Kidney (tissue), 14 donors: ENCODE measurements around the gene PHF12. TPM values are rescaled to one million over a fixed set of nuclear protein-coding genes. Genes with fewer than 3 reads are reported as not detected.

Source experiments
- DNase-seq, 5 donors: peaks; one replicate each; pipeline ENCODE4 v3.0.0-alpha.2; 2013 to 2020
- FAIRE-seq: peaks from 2 replicates; lab custom pipeline; 2012; peaks lifted over from hg19 to GRCh38; lab: Jason Lieb, UNC
- H3K27ac ChIP-seq, 2 donors: one replicate each; pipeline ENCODE4 v1.7.0; 2013; ENCODE audit warnings: low read depth in 2 of 2, low read length in 2 of 2, inconsistent platforms in 1 of 2
- H3K27me3 ChIP-seq: one replicate; pipeline ENCODE4 v1.7.1; 2013; ENCODE audit warnings: low read length, inconsistent platforms; ENCODE audit not compliant: control insufficient read depth, insufficient read depth
- H3K36me3 ChIP-seq, 3 donors: one replicate each; pipeline versions ENCODE4 v1.7.0 to v1.7.1; 2013; ENCODE audit warnings: low read length in 3 of 3, control low read depth in 1 of 3, inconsistent platforms in 1 of 3; ENCODE audit not compliant: insufficient read depth in 3 of 3, control insufficient read depth in 2 of 3
- H3K4me1 ChIP-seq, 3 donors: one replicate each; pipeline versions ENCODE4 v1.7.0 to v1.7.1; 2013; ENCODE audit warnings: low read length in 3 of 3, inconsistent platforms in 1 of 3, low read depth in 1 of 3; ENCODE audit not compliant: control insufficient read depth in 2 of 3, insufficient read depth in 2 of 3
- H3K4me3 ChIP-seq, 3 donors: one replicate each; pipeline versions ENCODE4 v1.7.0 to v1.8.1; 2013; ENCODE audit warnings: low read length in 3 of 3, control low read depth in 1 of 3, inconsistent platforms in 1 of 3
- H3K9ac ChIP-seq, 3 donors: one replicate each; pipeline versions ENCODE4 v1.7.0 to v1.7.1; 2013; ENCODE audit warnings: low read length in 3 of 3, control low read depth in 1 of 3, inconsistent platforms in 1 of 3
- H3K9me3 ChIP-seq, 3 donors: one replicate each; pipeline versions ENCODE4 v1.7.0 to v1.7.1; 2013; ENCODE audit warnings: low read length in 3 of 3, control low read depth in 1 of 3, inconsistent platforms in 1 of 3; ENCODE audit not compliant: control insufficient read depth in 2 of 3, insufficient read depth in 1 of 3
- intact Hi-C: fragments of 100-400 bp; cut with DNase I; formaldehyde crosslinking; loops from one replicate; pipeline ENCODE4 v1.11.1; 2022
- polyA plus RNA-seq: library from polyadenylated mRNA; stranded (reverse); fragments of 350-450 nt; fragmentation: Illumina TruSeq; extraction: RNeasy Lipid Tissue Mini Kit (QIAGEN cat#74804); gene quantifications from one replicate; pipeline ENCODE4 v1.2.3, GENCODE V29; 2014; ENCODE audit warnings: low read depth, low replicate concordance; ENCODE audit not compliant: insufficient read depth
- total RNA-seq: library from RNA; stranded (reverse); fragmentation: NEBNext Ultra II Directional; extraction: Animal tissue kit (Norgen Biotek cat#: 25700); gene quantifications from one replicate; pipeline ENCODE4 v1.2.1, GENCODE V29; 2021
- TF ChIP-seq, protein P1 (sequence below): IDR thresholded peaks from 3 replicates; pipeline ENCODE4 v1.5.1; 2012; ENCODE audit warnings: mild to moderate bottlenecking, moderate library complexity, borderline replicate concordance; ENCODE audit not compliant: insufficient read depth; ENCODE audit errors: extremely low read depth
- donor health status: control.
- donor health status: control.
- donor health status: control.
- donor health status: control.
- donor health status: control.
- donor health status: DM: yes; HTN: yes; CAD: no.
- donor health status: Normal renal cell carcinoma (clear cell type).

PHF12 gene
- total and polyA plus RNA-seq, 2 donors from 2014 or later, result 8.8 to 50.4 TPM

- H3K4me1 ChIP-seq, result peaks cover 0 to 17% (median 5%) of the 10 kb centered on the region in 3 donors
- H3K9me3 ChIP-seq, result no peaks in the 10 kb centered on the region
- H3K36me3 ChIP-seq, result no peaks in the 10 kb centered on the region
- intact Hi-C loops, result no loop called here
- H3K27ac ChIP-seq, result no peak overlapping the region
- DNase-seq (no peak), FAIRE-seq (no peak)
- H3K9ac ChIP-seq, result no peak overlapping the region
- H3K27me3 ChIP-seq, result no peaks in the 10 kb centered on the region
- TF ChIP-seq, protein P1, sequence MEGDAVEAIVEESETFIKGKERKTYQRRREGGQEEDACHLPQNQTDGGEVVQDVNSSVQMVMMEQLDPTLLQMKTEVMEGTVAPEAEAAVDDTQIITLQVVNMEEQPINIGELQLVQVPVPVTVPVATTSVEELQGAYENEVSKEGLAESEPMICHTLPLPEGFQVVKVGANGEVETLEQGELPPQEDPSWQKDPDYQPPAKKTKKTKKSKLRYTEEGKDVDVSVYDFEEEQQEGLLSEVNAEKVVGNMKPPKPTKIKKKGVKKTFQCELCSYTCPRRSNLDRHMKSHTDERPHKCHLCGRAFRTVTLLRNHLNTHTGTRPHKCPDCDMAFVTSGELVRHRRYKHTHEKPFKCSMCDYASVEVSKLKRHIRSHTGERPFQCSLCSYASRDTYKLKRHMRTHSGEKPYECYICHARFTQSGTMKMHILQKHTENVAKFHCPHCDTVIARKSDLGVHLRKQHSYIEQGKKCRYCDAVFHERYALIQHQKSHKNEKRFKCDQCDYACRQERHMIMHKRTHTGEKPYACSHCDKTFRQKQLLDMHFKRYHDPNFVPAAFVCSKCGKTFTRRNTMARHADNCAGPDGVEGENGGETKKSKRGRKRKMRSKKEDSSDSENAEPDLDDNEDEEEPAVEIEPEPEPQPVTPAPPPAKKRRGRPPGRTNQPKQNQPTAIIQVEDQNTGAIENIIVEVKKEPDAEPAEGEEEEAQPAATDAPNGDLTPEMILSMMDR, result no peak
- H3K4me3 ChIP-seq, result no peak overlapping the region
These were observed 37.7 kb upstream of the PHF12 start for GRCh38 chr17:28989028-28989427.

DNA sequence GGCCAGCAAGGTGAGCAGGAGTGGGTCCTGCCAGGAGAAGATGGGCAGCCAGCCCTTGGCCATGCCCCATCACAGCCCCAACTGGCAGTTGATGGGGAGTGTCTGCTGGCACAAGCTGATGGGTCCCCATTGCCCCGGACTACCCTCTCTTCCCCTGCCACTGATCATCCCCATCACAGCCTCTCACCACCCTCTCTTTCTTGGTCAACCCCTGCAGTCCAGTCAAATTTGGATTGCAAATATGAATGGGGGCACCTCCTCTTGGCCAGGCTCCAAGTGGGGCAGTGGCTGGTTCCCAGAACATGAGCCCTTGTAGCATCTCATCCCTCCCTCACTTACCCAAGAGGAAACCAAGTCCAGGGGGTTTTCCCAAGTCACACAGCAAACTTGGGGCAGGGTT lies 37.2 kb upstream of the PHF12 start:
- Histone ChIP-seq H3K27me3 (no peaks in the 10 kb centered on the region), H3K36me3 (no peaks in the 10 kb centered on the region), H3K4me3 (no peak overlapping the region), H3K9ac (no peak overlapping the region), H3K9me3 (no peaks in the 10 kb centered on the region), H3K27ac (no peak overlapping the region), H3K4me1 (peaks cover 0 to 17% (median 5%) of the 10 kb centered on the region in 3 donors)
- TF ChIP-seq, protein P1, result no peak
- FAIRE-seq, result no peak
- DNase-seq, result no peak
- intact Hi-C loops, result no loop called here

DNA sequence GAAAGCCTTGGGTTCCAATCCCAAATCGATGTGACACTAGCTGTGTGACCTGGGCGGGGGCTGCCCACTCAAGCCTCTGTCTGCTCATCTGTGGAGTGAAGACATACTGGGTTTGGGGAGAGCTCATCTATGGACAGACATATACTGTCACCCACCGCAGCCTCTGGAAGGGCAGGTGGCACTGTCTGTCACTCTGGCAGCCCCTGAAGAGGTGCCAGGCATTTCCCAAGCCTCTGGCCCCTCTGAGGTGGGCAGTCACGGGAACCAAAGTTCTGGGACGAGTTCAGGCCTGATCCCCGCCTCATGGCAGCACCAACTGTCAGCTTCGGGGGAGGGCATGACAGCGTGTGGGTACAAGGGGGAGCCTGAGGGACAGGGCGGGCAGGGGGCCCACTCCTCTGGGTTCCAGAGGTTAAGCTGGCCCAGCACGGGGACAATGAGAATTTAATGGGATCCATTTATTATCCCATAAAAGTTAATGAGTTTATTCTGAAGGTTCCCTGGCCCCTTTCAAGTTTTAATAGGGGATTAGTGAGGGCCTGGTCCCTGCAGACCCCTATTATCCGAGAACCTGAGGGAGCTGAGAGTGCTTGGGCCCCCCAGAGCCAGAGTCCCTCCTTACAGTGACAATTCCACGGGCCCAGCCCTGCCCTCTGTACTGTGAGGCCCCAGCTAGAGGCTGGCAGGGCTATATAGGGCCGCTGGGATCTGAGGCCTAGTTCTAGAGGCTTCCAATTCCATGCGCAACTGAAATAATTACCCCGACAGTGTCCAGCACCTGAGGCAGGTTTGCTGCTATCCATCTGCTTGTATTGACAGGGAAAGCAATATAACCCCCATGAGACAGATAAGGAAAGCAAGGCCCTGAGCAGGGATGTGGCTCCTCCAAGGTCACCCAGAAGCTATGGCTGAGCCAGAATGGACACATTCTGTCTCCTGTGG lies 35.7 kb upstream of the PHF12 start:
- Histone ChIP-seq H3K27me3 (no peaks in the 10 kb centered on the region), H3K4me3 (no peak overlapping the region), H3K27ac (no peak overlapping the region), H3K4me1 (peaks cover 0 to 5% (median 3%) of the 10 kb centered on the region in 3 donors), H3K36me3 (no peaks in the 10 kb centered on the region), H3K9me3 (no peaks in the 10 kb centered on the region), H3K9ac (no peak overlapping the region)
- no peak for DNase-seq
- no peak for FAIRE-seq
- TF ChIP-seq, protein P1, result no peak
- intact Hi-C loops, result no loop called here
